Activated T-cell treated with anti-CD3 and anti-CD28 coated beads, Interleukin-2, amount 50 U/mL, for 72 hours (primary cell): ENCODE results near the gene ZDHHC21. TPM values are rescaled to one million over a fixed set of nuclear protein-coding genes. Genes with fewer than 3 reads are reported as not detected.
"Not testable (repeated sequence)": the region's sequence is repeated elsewhere in the genome, so short reads cannot be mapped to it uniquely, and the experiment has no call there.

ENCODE experiments used
- ATAC-seq, 2 donors: fragments of 150-1000 bp; cut with Tn5 transposase; replicated peaks in 1 of 2; 2 replicates each; pipeline ENCODE4 v1.10.0; 2021; ENCODE audit warnings: moderate library complexity in 2 of 2, mild to moderate bottlenecking in 1 of 2
- DNase-seq, 2 donors: peaks; one replicate each; pipeline ENCODE4 v3.0.0; 2021 to 2022; ENCODE audit warnings: mixed read lengths in 1 of 2
- H3K27ac Mint-ChIP-seq: one replicate; pipeline ENCODE4 v1.8.0; 2022; ENCODE audit warnings: mild to moderate bottlenecking, moderate library complexity, mixed read lengths
- H3K27me3 Mint-ChIP-seq: one replicate; pipeline ENCODE4 v1.8.0; 2022; ENCODE audit warnings: low read depth, mixed read lengths
- H3K36me3 Mint-ChIP-seq, 2 donors: one replicate each; pipeline ENCODE4 v1.8.0; 2022; ENCODE audit warnings: mixed read lengths in 2 of 2, mild to moderate bottlenecking in 1 of 2; ENCODE audit not compliant: insufficient read depth in 2 of 2
- H3K4me1 Mint-ChIP-seq: one replicate; pipeline ENCODE4 v1.8.0; 2022; ENCODE audit warnings: low read depth, mixed read lengths
- H3K4me3 Mint-ChIP-seq, 2 donors: one replicate each; pipeline ENCODE4 v1.8.0; 2022; ENCODE audit warnings: mild to moderate bottlenecking in 2 of 2, mixed read lengths in 2 of 2, moderate library complexity in 2 of 2
- H3K9me3 Mint-ChIP-seq, 2 donors: one replicate each; pipeline ENCODE4 v1.8.0; 2022; ENCODE audit warnings: mixed read lengths in 2 of 2
- total RNA-seq, 2 donors: library from RNA; stranded (reverse); gene quantifications; one replicate each; pipeline ENCODE4 v1.2.3, GENCODE V29; 2022

ZDHHC21 gene
- total RNA-seq, 2 donors from 2014 or later = 7.4 to 7.8 TPM

DNA sequence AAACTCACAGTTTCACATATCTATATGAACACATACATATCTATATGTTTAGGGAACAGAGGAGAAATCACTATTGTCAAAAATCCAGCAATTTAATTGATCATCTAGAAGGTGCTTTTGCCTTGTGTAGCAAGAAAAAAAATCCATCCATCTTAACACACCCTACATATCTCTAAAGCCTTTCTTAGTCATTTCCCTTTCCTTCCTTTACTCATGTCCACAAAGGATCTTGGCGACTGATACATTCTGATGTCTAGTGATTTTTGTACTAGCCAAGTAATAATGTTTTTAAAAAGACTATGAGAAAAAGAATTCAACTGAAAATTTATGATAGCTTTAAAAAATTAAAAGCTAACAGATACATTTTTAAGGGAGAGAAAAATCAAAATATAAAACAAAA lies 22.5 kb downstream of the ZDHHC21 start:
- peaks cover 3 to 5% of the 10 kb centered on the region in 2 donors for H3K36me3 Mint-ChIP-seq
- ATAC-seq = peak; percentile 80 to 92
- no peaks in the 10 kb centered on the region for H3K9me3 Mint-ChIP-seq
- peaks cover 10% of the 10 kb centered on the region for H3K4me1 Mint-ChIP-seq
- peak overlapping the region; percentile 95 for H3K27ac Mint-ChIP-seq
- H3K4me3 Mint-ChIP-seq = peak overlapping the region; percentile 41 to 76
- H3K27me3 Mint-ChIP-seq = no peaks in the 10 kb centered on the region
- no peak for DNase-seq

DNA sequence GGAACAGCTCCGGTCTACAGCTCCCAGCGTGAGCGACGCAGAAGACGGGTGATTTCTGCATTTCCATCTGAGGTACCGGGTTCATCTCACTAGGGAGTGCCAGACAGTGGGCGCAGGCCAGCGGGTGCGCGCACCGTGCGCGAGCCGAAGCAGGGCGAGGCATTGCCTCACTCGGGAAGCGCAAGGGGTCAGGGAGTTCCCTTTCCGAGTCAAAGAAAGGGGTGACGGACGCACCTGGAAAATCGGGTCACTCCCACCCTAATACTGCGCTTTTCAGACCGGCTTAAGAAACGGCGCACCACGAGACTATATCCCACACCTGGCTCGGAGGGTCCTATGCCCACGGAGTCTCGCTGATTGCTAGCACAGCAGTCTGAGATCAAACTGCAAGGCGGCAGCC lies 29.2 kb downstream of the ZDHHC21 start:
- H3K27ac Mint-ChIP-seq, DNase-seq, H3K36me3 Mint-ChIP-seq, H3K27me3 Mint-ChIP-seq, H3K9me3 Mint-ChIP-seq, ATAC-seq, H3K4me3 Mint-ChIP-seq, H3K4me1 Mint-ChIP-seq: not testable (repeated sequence)

DNA sequence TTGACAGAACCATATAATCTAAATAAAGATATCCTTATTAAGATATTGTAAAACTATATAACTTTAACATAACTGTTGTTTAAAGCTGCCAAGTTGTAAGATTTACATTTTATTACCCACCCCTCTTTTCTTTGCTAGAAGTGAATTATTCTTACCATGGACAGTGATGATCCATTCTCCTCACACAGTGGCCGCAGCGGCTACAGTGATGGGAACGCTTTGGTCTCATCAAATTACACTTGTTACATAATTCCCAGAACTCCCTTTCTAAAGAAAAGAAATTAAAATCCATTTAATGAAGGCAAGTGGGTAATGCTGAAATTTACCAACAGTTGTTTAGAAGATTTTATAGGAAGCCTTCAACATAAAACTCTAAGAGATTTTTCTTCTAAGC lies 31.2 kb downstream of the ZDHHC21 start:
- Mint-ChIP-seq H3K4me1 (no peaks in the 10 kb centered on the region), H3K4me3 (no peak overlapping the region), H3K27ac (no peak overlapping the region), H3K27me3 (no peaks in the 10 kb centered on the region), H3K9me3 (no peaks in the 10 kb centered on the region), H3K36me3 (peaks cover 0 to 4% of the 10 kb centered on the region in 2 donors)
- ATAC-seq (no peak), DNase-seq (no peak)

DNA sequence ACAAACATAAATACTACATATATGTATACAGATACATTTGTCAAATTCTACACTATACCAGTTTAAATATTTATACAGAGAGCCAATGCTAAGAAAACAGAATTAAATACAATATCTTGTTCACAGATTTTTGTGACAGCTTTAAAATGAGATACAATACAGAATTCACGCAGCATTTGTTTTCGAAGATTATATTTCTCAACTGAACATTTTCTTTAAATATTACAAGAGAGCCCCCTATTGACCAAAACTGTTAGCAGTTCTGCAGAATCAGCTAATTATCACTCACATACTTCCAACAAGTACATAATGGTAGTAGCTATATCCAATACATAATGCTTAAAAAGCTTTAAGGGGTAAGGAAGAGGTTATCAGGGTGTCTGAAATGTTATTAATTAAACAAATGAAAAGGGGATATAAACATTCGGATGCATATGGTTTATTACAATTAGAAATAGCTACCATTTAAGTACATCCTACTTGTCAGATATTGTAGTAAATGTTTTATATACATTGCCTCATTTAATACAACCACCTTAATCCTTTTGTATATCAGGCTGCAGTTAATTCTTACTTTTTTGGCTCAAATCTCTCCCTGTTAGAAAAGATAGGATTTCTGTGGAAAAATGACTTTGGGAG lies 31.7 kb downstream of the ZDHHC21 start:
- no peak overlapping the region for H3K4me3 Mint-ChIP-seq
- H3K36me3 Mint-ChIP-seq = peaks cover 0 to 6% of the 10 kb centered on the region in 2 donors
- peaks cover 0 to 2% of the 10 kb centered on the region in 2 donors for H3K9me3 Mint-ChIP-seq
- no peak overlapping the region for H3K27ac Mint-ChIP-seq
- DNase-seq = no peak
- H3K4me1 Mint-ChIP-seq = no peaks in the 10 kb centered on the region
- H3K27me3 Mint-ChIP-seq = no peaks in the 10 kb centered on the region
- no peak for ATAC-seq

DNA sequence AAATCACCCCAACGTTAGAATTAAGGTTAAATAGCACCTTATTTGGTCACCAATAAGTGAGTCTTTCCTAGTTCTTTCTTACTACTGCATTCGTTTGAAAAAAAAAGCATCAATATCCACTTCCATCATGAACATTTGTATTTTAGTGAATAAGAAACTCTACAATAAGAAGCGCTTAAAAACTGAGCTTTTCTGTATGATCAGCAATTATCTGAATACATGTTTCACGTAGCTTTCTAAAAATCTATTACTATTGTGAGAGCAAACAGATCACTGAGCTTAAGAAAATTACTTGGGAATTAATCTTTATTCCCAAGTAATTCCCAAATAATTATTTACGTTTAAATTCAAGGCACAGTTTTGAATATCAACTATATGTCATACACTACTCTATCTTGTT lies 32.5 kb downstream of the ZDHHC21 start:
- no peak overlapping the region for H3K27ac Mint-ChIP-seq
- H3K9me3 Mint-ChIP-seq = peaks cover 0 to 2% of the 10 kb centered on the region in 2 donors
- H3K4me3 Mint-ChIP-seq = no peak overlapping the region
- H3K4me1 Mint-ChIP-seq = no peaks in the 10 kb centered on the region
- no peak for DNase-seq
- ATAC-seq = no peak
- H3K36me3 Mint-ChIP-seq = peaks cover 0 to 6% of the 10 kb centered on the region in 2 donors
- no peaks in the 10 kb centered on the region for H3K27me3 Mint-ChIP-seq

DNA sequence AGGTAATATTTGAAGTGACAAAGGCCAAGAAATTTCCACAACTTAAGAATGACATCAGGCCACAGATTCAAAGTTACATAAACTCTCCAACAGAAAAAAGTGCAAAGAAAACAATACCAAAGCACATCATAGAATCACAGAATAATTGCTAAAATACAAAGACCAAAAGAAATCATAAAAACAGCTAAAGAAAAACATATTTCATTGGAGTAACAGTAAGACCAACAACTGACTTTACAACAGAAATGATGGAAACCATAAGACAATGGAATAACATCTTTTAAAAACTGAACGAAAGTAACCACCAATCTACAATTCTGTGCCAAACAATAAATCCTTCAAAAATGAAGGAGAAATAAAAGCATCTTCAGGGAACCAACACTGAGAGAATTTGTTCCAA lies 38.3 kb downstream of the ZDHHC21 start:
- H3K27me3 Mint-ChIP-seq = no peaks in the 10 kb centered on the region
- peaks cover 6 to 12% of the 10 kb centered on the region in 2 donors for H3K9me3 Mint-ChIP-seq
- no peaks in the 10 kb centered on the region for H3K4me1 Mint-ChIP-seq
- H3K36me3 Mint-ChIP-seq = peaks cover 7 to 30% of the 10 kb centered on the region in 2 donors
- no peak overlapping the region for H3K4me3 Mint-ChIP-seq
- H3K27ac Mint-ChIP-seq = no peak overlapping the region
- DNase-seq (no peak), ATAC-seq (no peak)

DNA sequence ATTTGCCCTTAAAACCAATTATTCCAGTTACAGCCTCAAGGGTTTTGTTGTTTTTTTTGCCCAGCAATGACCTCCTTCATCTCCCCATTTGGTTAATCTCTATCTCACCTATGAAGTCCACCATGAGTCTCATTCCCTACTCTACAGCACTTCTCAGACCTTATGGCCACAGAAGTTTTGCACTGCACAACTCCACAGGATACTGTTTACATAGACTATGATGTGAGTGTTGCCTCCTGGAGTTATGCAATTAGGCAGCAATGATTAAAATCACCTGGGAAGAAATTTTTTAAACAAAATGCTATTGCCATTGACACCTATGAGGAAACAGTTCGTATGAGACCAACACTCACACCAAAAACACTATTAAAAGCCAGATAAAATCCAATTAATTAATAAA lies 39.7 kb downstream of the ZDHHC21 start:
- Mint-ChIP-seq H3K4me1 (no peaks in the 10 kb centered on the region), H3K4me3 (no peak overlapping the region), H3K27me3 (no peaks in the 10 kb centered on the region), H3K27ac (no peak overlapping the region), H3K9me3 (peaks cover 6 to 12% of the 10 kb centered on the region in 2 donors), H3K36me3 (peaks cover 7 to 27% of the 10 kb centered on the region in 2 donors)
- DNase-seq = no peak
- no peak for ATAC-seq

DNA sequence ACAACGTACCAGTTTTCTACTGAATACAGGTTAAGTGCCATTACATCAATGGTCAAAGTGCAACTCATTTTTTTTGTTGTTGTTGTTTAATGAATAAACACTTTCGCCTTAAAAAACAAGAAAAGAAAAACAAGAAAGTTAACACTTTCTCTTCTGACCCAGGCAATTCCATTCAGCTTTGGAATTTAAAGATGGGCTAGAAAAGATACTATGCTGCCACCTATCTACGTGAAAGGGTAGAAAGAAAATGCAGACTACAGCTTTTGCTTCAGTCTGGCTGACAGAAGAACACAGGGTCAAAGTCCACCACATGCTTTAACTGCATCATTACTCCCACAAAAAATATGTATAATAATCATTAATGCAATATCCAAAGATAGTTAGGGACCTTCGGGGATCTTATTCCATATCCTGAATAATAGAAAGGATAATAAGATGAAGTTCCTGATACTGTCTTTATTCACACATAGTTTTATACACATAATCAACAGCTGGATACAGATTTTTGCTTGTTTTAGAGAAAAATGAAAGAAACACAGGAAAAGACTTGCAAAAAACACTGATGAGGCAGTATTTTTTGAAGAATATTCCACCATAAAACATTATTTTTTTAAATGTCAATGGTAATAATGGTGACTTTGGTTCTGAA lies 40.4 kb downstream of the ZDHHC21 start:
- no peaks in the 10 kb centered on the region for H3K27me3 Mint-ChIP-seq
- ATAC-seq = no peak

DNA sequence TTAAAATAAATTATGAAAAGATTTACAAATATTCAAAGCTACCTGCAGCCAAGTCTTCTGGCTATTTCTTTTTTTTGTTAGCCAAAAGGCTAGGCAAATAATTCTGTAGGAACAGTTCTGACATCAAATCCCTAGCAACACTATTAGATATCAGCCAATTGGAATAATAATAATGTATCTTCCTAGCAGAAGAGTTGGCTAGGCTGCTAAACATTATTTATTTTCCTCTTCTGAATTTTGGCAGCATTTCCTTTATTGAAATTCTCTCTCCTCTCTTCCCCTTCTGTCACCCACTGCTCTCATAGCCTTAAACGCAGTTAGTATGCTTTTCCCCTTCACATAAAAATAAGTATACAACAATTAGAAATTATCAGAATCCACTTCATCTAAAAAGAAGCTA lies 42.6 kb downstream of the ZDHHC21 start:
- ATAC-seq (no peak), DNase-seq (no peak)
- no peak overlapping the region for H3K27ac Mint-ChIP-seq
- peaks cover 6 to 10% of the 10 kb centered on the region in 2 donors for H3K9me3 Mint-ChIP-seq
- H3K4me3 Mint-ChIP-seq = no peak overlapping the region
- no peaks in the 10 kb centered on the region for H3K27me3 Mint-ChIP-seq
- H3K4me1 Mint-ChIP-seq = no peaks in the 10 kb centered on the region
- peaks cover 7 to 23% of the 10 kb centered on the region in 2 donors for H3K36me3 Mint-ChIP-seq

More for the DNA sequence above, 40.4 kb downstream of the ZDHHC21 start:
- H3K36me3 Mint-ChIP-seq = peaks cover 7 to 25% of the 10 kb centered on the region in 2 donors
- H3K4me1 Mint-ChIP-seq = no peaks in the 10 kb centered on the region
- peaks cover 6 to 12% of the 10 kb centered on the region in 2 donors for H3K9me3 Mint-ChIP-seq
- no peak overlapping the region for H3K4me3 Mint-ChIP-seq
- DNase-seq = no peak
- H3K27ac Mint-ChIP-seq = no peak overlapping the region

DNA sequence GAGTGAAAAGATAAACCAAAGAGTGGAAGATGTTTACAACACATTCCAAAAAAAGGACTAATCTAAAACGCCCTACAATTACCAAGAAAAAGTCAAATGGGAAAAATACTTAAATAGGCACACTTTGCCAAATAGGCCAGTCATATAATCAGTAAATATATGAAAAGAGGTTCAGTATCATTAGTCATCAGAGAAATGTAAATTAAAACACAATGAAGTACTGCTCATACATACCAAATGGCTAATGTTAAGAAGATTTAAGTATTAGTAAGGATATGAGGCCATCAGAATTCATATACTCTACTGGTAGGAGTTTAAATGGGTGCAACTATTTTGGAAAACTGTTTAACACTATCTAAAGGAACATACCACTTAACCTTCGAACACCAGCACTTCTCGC lies 47.6 kb downstream of the ZDHHC21 start:
- Mint-ChIP-seq H3K4me3 (no peak overlapping the region), H3K4me1 (no peaks in the 10 kb centered on the region), H3K27me3 (no peaks in the 10 kb centered on the region), H3K36me3 (no peaks in the 10 kb centered on the region), H3K27ac (no peak overlapping the region), H3K9me3 (no peaks in the 10 kb centered on the region)
- DNase-seq = no peak
- no peak for ATAC-seq

DNA sequence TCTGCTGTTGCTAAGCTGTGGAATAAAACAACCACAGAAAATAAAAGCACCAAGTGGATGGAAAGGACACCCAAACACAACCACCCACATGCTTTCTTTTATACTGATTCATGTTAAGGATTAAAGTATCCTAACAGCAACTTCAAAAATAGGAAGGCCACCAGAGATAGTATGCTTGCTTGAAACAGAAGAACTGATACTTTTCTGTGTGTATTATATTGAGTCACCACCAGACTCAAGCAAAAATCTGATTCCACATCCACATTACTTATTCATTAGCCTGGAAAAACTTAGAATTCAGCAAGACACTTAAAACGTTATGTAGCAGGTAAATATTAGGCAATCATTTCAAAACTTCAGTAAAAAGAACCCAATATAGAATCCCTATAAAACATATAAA lies 52.3 kb downstream of the ZDHHC21 start:
- no peaks in the 10 kb centered on the region for H3K9me3 Mint-ChIP-seq
- no peaks in the 10 kb centered on the region for H3K27me3 Mint-ChIP-seq
- peaks cover 0 to 3% of the 10 kb centered on the region in 2 donors for H3K36me3 Mint-ChIP-seq
- H3K27ac Mint-ChIP-seq = no peak overlapping the region
- ATAC-seq (no peak), DNase-seq (no peak)
- H3K4me3 Mint-ChIP-seq = no peak overlapping the region
- no peaks in the 10 kb centered on the region for H3K4me1 Mint-ChIP-seq

DNA sequence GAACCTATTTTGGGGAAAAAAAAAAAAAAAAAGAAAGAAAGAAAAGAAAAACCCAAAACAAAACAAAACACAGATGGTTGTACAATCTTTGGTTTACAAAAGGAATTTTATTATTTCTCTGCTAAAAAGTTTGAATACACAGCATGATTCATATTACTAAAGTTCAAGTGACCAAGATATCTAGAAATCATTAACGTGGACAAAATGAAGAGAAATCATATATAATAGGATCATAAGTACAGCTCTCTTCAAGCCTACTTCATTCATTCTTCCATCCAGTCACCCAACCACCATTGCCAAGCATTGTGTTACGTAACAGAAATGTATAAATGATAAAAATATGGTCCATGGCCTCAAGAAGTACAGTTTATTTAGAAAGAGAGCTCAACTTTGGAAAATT lies 52.9 kb downstream of the ZDHHC21 start:
- no peak overlapping the region for H3K4me3 Mint-ChIP-seq
- no peaks in the 10 kb centered on the region for H3K27me3 Mint-ChIP-seq
- no peak for DNase-seq
- H3K36me3 Mint-ChIP-seq = peaks cover 0 to 3% of the 10 kb centered on the region in 2 donors
- H3K9me3 Mint-ChIP-seq = no peaks in the 10 kb centered on the region
- no peak for ATAC-seq
- H3K4me1 Mint-ChIP-seq = no peaks in the 10 kb centered on the region
- no peak overlapping the region for H3K27ac Mint-ChIP-seq

DNA sequence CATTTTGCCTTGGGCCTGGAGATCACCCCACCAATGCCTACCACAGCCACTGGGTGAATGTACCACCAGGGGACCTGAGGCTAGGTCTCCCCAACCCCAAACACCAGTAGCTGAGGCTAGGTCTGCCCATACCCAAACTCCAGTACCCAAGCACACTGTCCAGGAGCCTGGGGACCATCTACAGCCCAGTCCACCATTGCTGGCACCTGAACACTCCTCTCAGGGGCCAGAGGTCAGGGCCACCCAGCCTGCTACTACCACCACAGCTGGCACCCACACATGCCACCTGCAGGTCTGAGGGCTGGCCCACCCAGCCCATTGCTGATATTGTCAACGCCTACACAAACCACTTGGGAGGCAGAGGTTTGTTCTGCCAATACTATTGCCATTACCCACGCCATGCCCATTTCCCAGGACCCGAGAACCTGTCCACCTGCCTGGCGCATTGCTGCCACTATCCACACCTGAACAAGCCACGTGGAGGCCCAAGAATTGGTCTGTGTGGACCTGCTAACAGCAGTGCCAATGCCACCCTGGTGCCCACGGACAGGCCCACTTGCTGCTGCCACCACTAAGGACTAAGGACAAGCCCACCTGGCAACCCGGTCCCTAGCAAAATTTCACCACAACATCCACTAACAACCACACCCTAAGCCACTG lies 59.2 kb downstream of the ZDHHC21 start:
- Mint-ChIP-seq H3K27ac (no peak overlapping the region), H3K4me1 (no peaks in the 10 kb centered on the region), H3K36me3 (peaks cover 6 to 9% of the 10 kb centered on the region in 2 donors), H3K27me3 (no peaks in the 10 kb centered on the region), H3K4me3 (no peak overlapping the region), H3K9me3 (no peaks in the 10 kb centered on the region)
- no peak for ATAC-seq
- DNase-seq = no peak
